GM12864 (cell line): ENCODE measurements around the gene YEATS4.

Experiments used
- DNase-seq: peaks from one replicate; pipeline ENCODE4 v3.0.0-alpha.2; 2011; ENCODE audit warnings: low read depth
- H3K4me3 ChIP-seq: 2 replicates; pipeline ENCODE4 v1.5.1; 2011; ENCODE audit warnings: mild to moderate bottlenecking, low read depth, low read length, control low read depth
- CTCF ChIP-seq: IDR thresholded peaks from 2 replicates; pipeline ENCODE4 v1.5.1; 2011; ENCODE audit warnings: low read depth, mild to moderate bottlenecking, moderate library complexity, low read length, control low read depth, inconsistent platforms; ENCODE audit errors: missing control alignments

YEATS4 gene

GRCh38 chr12:69337311-69338090, 22.0 kb upstream of the YEATS4 start:
- H3K4me3 ChIP-seq: no peak overlapping the region
- no peak for TF ChIP-seq CTCF
- no peak for DNase-seq

GRCh38 chr12:69338120-69338859, 21.3 kb upstream of the YEATS4 start:
- H3K4me3 ChIP-seq: no peak overlapping the region
- no peak for DNase-seq
- TF ChIP-seq CTCF: no peak

- H3K4me3 ChIP-seq: no peak overlapping the region
- TF ChIP-seq CTCF: no peak
- no peak for DNase-seq
Observed at GRCh38 chr12:69338936-69339335, 20.6 kb upstream of the YEATS4 start.

GRCh38 chr12:69339999-69340398, 19.5 kb upstream of the YEATS4 start:
- DNase-seq: no peak
- no peak for TF ChIP-seq CTCF
- no peak overlapping the region for H3K4me3 ChIP-seq

- H3K4me3 ChIP-seq: no peak overlapping the region
- DNase-seq: no peak
Observed at GRCh38 chr12:69341328-69341727, 18.2 kb upstream of the YEATS4 start.

GRCh38 chr12:69342421-69342820, 17.1 kb upstream of the YEATS4 start:
- TF ChIP-seq CTCF: no peak
- DNase-seq: no peak

More at GRCh38 chr12:69341328-69341727, 18.2 kb upstream of the YEATS4 start:
- TF ChIP-seq CTCF: no peak

More at GRCh38 chr12:69342421-69342820, 17.1 kb upstream of the YEATS4 start:
- no peak overlapping the region for H3K4me3 ChIP-seq
